Stimulated activated CD8-positive, alpha-beta memory T cell treated with anti-CD3 and anti-CD28 coated beads, Interleukin-15, amount 100 ng/mL, for 4 hours (primary cell): ENCODE results near the gene STAT5A.
A peak's percentile ranks its signal among the peaks of the same experiment; 100 is the strongest.

Experiments
- DNase-seq, 2 donors: peaks; one replicate each; pipeline ENCODE4 v3.0.0-alpha.2; 2020; ENCODE audit warnings: low read depth in 2 of 2

Gene STAT5A

GRCh38 chr17:42268236-42268635 is 20.1 kb upstream of the STAT5A start:
- DNase-seq: no peak

- DNase-seq: no peak
These were observed 18.1 kb upstream of the STAT5A start for GRCh38 chr17:42270170-42270535.

- no peak for DNase-seq
These were observed 17.7 kb upstream of the STAT5A start for GRCh38 chr17:42270596-42270995.

GRCh38 chr17:42271006-42271778 is 17.1 kb upstream of the STAT5A start:
- DNase-seq: no peak

- DNase-seq: no peak
These were observed 16.6 kb upstream of the STAT5A start for GRCh38 chr17:42271779-42272035.

DNA sequence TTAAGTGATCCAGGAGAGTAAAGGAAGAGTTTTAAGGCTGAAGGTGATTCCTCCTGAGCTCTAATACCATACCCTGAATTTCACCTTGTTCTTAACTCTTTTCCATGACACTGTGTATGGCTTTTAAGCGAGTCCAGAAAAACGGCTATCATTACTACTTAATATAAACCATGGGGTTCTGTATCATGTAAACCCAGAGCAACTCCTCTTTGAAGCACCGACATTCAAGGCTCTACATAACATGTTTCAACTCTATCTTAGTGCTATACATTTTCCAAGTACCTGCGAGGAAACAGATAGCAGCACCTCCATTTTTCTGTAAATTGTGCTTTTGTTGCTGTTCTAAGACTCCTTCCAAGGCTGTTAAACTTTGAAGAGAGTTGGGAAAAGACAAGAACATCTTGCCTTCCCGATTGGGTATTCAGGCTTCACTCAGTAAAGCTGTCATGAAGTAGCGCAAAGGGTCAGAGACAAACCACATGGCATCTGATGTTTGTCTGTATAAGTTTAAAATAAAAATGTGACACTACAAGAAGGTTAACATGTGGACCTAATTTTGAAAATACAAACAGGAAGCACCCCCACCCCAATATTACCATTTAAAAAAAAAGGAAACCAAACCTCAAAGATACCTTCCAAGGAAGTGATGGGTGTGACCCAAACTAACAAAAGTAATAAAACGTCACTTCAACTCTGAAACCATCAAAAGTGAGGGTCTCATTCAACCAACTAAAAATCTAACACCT is 16.0 kb upstream of the STAT5A start:
- no peak for DNase-seq

DNA sequence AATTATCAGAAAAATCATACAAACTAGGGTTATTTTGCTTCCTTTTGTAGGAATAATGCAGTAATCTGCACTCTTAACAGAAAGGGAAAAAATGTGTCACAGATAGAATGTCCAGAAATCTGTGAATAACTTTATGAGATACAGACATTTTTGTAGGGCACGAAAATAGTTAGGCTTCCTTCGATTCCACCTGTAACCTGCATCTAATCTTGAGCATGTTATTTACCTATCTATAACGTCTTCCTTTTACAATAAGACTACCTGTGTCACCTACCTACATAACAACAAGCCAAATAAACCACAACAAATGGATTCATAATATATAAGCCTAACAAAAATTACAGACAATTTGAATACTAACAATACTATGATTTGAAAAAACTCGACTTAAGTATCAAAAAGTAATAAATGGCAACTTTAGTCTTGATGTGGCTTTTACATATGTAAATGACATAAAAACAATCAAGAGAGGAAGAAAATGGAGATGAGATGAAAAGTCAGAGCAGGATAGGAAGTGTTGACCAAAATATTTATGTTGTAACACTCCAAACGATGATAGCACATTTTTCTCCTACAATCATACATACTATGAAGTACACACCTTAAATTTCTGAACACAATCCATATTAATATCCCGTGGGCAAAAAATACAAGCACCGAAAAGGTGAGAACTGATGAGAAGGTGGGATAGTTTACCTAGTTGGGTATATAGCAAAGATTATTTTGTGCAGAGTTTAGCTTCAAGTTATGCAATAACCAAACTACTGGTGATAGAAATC is 14.6 kb upstream of the STAT5A start:
- no peak for DNase-seq

- no peak for DNase-seq
These were observed 14.1 kb upstream of the STAT5A start for GRCh38 chr17:42274253-42274542.

- DNase-seq: no peak
These were observed 13.3 kb upstream of the STAT5A start for GRCh38 chr17:42274812-42275526.

DNA sequence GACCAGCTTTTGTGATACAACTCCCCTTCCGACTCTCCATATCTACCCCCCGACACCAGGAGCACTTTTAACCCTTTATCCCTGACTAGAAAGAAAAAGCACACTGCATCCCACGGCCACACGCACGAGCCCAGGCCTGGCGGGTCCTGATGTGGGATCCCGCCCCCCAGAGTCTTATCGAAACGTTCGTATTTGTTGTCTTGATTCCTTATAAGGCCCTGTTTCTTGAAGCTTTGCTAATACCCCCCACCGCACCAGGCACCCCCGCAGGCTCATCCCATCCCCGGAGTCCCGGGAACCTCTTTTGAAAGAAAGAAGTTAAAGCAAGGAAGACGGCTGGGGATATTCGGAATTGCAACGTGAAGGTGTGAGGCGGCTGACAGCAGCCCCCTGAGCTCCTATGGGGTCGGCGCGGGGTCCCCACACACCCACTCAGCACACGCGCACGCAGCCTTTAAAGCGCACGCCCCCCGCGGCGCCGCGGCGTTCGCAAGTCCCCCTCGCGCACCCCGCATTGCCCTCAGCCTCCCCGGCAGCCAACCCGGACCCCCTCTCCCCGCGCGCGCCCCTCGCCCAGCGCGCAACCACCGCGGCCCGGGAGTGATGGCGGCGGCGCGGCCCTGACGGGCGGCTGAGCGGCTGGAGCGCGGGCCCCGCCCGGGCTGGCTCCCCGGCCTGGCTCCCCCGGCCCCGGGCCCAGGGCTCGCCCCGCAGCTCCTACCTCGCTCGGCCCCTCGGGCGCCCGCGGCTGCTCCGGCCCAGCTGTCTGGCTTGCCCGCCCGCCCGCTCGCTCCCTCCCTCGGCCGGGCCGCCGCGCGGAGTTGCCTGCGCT is 12.6 kb upstream of the STAT5A start:
- DNase-seq: peak; percentile 29 to 35

DNA sequence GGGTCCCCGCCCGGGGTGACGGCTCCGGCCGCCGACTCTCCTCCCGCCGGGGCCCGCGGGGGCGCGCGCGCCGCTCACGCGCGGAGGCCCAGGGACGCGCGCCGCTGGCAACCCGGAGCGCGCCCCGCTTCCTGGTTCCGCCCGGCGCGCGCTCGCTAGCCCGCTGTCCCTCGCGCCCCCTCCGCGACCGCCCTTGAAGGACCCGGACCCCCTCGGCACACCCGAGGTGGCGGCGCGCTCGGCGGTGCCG is 12.0 kb upstream of the STAT5A start, which contains the start of gene STAT5B:
TSS of gene STAT5B (minus strand) at position 33 of the 250 bp plus-strand sequence. CDS start 44,264 bp downstream, outside the sequence.
- peak in 1 of 2 donors; percentile 59 for DNase-seq

- no peak for DNase-seq
These were observed 11.5 kb upstream of the STAT5A start for GRCh38 chr17:42276609-42277341.

DNA sequence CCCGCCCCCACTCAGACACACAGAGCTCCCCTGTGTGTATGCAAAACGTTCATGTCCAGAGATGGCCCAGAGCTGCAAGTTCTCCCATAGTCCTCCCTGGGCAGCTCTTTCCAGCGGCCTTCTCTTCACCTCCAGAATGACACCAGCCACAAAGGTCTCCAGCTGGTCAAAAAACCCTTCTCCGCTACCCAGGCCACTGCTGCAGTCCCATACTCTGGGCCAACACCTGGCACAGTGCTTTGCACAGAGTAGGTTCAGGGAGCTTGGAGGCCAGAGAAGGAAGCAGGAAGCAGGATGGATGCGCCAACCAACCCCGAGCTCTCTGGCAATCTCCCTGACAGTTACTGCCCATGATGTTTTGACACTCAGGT is 11.0 kb upstream of the STAT5A start:
- no peak for DNase-seq

- no peak for DNase-seq
These were observed 8.3 kb upstream of the STAT5A start for GRCh38 chr17:42279776-42280630.

DNA sequence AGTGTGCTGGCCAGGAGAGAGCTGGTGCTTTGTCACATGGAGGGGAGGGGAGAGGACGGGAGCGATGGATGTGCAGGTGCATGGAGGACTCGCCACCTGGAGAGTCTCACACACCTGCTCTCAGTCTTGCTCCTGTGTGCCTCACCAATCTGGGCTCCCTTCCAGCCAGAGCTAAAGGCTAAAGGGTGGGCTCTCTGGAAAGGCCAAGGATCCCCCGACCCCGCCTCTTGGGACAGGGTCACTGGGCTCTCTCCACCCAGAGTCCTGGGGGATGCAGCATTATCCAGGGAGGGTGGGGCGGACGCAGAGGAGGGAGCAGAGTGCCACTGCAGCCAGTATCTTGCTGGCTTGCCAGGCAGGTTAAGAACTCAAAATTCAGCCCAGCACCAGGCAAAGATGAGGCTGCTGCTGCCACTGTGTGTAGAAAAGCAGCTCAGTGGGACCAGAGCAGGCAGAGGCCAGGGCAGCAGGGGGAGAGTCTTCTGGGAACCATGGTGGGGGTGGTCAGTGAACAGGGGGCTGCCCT is 6.7 kb upstream of the STAT5A start:
- no peak for DNase-seq

- no peak for DNase-seq
These were observed 5.7 kb upstream of the STAT5A start for GRCh38 chr17:42282478-42283080.

DNA sequence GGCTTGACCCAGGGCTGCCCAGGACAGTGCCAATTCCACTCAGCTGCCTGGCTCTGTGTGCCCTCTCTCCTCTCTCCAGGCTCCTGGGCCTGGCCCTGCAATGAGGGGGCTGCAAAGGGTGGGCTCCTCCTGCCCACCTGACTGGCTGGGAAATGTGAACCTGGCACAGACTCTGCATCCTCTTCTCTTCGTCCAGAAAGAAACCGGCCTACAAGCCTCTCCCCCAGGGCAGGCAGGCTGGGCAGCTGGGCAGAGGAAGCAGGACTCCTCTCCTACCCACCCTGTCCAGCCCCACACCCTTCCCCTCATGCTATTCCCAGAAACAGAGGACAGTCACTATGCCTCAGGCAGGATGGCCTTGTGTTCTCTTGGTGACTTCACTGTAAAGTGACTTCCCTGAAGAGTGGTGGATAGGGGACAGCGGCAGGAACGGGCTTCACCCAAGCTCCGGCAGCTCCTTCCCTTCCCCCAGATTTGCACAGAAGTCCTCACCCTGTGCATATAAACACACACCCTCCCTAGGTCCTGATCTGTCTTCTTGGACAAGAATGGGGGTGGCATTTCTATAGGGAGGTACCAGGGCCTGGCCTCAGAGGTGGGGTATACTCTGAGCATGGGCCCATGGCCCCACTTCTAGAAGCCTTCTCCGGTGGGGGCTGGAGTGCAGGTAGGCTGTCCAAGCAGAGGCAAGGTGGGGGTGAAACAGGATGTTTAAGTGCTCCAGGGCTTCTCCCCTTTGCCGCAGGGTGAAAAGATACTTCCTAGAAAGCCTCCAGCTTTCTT is 4.9 kb upstream of the STAT5A start:
- DNase-seq: no peak

DNA sequence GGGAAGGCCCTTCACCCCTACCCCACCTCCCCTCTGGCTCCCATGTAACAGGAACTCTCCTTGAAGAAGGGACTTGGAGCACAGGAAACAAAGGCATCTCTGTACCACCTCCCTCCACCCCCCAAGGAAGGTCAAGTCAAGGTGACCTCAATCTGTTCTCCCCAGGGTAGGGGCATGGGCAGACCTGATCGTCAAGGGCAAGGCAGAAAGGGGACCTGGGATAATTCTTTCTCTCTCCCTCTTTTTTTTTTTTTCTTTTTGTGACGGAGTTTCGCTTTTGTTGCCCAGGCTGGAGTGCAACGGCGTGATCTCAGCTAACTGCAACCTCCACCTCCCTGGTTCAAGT is 4.3 kb upstream of the STAT5A start:
- DNase-seq: no peak

DNA sequence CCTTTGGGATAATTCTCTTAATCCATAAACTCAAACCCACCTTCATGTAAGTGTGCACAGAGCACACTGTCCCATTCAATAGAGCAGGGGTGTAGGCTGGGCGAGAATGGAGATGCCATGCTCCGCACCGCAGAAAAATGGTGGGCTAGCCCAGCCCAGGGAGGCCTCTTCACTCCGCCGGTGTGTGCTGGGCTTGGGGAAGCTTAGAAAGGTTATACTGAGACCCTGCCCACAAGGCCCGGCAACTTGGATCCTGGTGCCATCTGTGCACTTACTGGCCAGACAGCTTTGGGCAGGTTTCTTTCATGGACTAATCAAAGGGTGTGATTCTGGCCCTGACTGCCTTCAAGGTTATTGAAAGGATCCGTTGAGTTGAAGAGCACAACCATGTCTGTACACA is 3.7 kb upstream of the STAT5A start:
- DNase-seq: no peak
